GM19023 (cell line): ENCODE data around the gene FGFRL1.

Experiments used
- ATAC-seq: cut with Tn5 transposase; IDR thresholded peaks from one replicate; pipeline ENCODE4 v1.9.1; 2021; ENCODE audit warnings: mild to moderate bottlenecking, moderate library complexity; ENCODE audit not compliant: unreplicated experiment

The FGFRL1 gene

DNA sequence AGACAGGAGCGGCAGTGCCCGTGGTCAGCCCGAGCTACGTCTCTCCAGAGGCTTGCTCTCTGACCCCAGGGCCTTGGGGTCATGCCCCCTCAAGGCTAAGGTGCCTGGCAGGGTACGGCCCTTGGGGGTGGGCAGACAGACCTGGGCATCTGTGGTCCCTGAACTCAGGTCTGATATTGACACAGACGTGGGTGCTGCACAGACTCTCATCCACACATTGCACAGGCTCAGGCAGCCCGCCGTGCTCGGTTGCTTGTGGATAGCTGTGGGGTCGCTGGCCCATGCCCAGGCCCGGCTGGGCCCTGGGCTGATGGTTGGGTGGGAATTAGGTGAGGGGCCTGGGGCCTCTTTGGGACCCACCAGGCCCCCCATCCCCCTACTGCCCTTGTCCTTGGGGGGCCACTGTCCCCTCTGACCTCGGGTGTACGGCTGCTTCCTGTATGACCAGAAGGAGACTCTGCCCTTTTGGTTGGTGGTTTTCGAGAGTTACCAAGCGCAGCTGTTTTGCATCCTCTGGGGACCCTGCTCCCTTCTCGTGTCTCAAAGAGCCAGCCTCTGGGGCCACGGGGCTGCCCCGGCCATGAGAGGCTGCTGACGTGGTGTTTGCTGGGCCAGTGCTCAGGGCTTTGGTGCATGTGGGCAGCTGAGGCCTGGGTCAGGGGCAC is 10.1 kb downstream of the FGFRL1 start:
- ATAC-seq, result peak; percentile 81

DNA sequence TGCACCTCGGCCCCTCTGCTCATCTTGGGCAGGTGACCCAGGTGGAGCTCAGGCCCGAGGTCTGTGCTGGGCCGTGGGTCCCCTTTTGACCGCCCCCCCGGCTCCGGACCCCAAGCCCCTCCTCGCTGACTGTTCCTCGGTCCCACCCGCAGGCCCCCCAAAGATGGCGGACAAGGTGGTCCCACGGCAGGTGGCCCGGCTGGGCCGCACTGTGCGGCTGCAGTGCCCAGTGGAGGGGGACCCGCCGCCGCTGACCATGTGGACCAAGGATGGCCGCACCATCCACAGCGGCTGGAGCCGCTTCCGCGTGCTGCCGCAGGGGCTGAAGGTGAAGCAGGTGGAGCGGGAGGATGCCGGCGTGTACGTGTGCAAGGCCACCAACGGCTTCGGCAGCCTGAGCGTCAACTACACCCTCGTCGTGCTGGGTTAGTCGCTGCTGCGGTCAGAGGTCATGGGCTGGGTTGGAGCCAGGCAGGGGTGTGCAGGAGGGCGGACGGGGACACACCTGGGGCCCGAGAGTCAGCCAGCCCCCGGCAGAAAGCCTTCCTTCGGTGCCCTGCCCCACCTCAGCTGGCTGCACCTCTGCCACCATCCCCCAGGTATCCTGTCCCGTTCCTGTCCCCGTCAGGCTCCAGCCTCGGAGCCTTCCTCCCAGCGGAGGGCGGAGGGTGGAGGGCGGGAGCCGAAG is 10.8 kb downstream of the FGFRL1 start:
- ATAC-seq, result no peak

GRCh38 chr4:1022739-1023066 is 11.3 kb downstream of the FGFRL1 start:
- ATAC-seq, result no peak

GRCh38 chr4:1023075-1023640 is 11.7 kb downstream of the FGFRL1 start:
- no peak for ATAC-seq

- ATAC-seq, result no peak
These were observed 12.7 kb downstream of the FGFRL1 start for GRCh38 chr4:1023895-1024740.

GRCh38 chr4:1024882-1025545 is 13.6 kb downstream of the FGFRL1 start:
- ATAC-seq, result no peak

GRCh38 chr4:1026115-1026514 is 14.7 kb downstream of the FGFRL1 start:
- peak; percentile 66 for ATAC-seq

GRCh38 chr4:1027219-1027914 is 15.9 kb downstream of the FGFRL1 start:
- ATAC-seq, result no peak

GRCh38 chr4:1027915-1028238 is 16.5 kb downstream of the FGFRL1 start:
- ATAC-seq, result no peak

DNA sequence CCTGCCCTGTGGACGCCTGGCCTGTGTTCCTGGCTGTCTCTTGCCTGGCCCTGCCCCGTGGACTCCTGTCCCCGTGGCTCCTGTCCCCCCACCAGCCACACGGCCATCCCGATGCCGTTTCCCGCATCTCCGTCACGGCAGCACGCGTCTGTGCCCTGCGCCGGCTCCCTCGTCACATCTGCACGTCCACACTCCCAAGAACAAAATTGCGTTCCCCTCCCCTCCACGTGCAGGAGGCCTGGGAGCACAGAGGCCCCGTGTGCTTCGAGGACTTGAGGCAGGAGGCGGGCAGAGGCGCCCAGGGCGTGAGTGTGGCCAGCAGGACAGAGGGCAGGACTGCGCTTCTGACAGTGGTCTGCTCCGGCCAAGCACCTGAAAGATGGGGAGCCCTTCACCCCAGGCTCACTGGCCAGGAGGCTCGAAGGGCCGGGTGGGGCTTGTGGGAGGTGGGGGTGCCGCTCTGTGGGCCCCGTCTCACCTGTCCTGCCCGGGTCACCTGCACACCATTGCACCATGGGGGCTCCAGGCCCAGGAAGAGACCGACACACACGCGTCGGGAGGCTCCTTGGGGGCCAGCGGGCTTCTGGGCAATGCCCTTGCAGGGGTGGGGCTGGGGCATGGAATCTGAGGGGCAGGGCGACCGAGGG is 17.3 kb downstream of the FGFRL1 start:
- no peak for ATAC-seq

DNA sequence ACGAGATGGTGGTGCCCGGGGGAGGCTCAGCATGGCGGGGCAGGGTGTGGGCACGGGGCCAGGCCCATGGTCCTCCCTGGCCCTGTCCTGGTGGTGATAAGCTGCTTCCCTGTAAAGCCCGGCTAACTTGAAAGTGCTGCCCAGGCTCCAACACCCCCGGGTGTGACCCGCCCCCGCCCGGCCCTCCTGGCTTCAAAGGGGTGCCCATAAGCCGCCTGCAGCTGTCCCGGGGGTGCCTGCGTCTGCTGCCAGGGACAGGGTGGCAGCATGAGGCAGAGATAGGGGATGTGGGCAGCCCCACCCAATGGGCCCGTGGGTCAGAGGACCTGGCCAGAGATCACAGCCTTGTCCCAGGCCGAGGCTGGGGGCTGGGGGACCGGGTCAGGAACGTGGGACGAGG is 18.1 kb downstream of the FGFRL1 start:
- no peak for ATAC-seq

DNA sequence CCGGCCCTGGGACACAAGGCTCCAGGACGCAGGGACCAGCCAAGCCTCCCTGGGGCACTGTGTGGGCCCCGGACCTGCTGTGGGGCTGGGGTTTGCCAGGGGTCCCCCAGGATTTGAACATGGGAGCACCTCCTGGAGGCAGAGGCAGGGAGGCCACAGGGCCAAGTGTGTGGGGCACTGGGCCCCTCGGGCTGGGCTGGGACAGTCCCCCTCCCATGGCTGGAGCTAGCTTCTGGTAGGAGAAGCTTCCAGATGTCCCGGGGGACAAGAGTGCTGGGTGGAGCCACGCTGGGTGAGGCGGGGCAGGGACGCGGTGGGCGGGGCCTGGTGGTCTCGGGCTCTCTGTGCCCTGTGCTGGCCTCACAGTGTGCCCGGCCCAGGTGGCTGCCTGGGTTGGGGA is 18.6 kb downstream of the FGFRL1 start:
- ATAC-seq, result no peak

GRCh38 chr4:1030559-1030958 is 19.1 kb downstream of the FGFRL1 start:
- no peak for ATAC-seq

DNA sequence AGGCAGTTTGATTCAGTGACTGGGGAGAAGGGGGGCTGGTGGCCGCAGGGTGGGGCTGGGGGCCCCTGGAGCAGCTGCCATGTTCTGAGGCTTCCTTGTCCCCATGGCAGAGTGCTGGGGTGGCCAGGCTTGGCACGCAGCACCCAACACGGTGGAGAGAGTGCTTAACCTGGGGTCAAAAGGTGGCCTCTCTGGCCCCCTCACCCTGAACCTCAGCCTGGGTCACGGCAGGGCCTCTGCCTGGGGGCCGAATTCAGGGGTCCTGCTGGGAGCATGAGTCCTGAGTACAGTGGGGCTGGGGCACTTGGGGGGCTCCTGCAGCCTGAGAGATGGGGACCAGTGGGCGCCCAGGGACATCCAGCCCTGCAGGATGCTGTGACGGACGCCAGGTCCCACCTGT is 19.9 kb downstream of the FGFRL1 start:
- no peak for ATAC-seq

- no peak for ATAC-seq
These were observed 20.8 kb downstream of the FGFRL1 start for GRCh38 chr4:1031956-1032795.

- ATAC-seq, result no peak
These were observed 21.4 kb downstream of the FGFRL1 start for GRCh38 chr4:1032861-1033260.

DNA sequence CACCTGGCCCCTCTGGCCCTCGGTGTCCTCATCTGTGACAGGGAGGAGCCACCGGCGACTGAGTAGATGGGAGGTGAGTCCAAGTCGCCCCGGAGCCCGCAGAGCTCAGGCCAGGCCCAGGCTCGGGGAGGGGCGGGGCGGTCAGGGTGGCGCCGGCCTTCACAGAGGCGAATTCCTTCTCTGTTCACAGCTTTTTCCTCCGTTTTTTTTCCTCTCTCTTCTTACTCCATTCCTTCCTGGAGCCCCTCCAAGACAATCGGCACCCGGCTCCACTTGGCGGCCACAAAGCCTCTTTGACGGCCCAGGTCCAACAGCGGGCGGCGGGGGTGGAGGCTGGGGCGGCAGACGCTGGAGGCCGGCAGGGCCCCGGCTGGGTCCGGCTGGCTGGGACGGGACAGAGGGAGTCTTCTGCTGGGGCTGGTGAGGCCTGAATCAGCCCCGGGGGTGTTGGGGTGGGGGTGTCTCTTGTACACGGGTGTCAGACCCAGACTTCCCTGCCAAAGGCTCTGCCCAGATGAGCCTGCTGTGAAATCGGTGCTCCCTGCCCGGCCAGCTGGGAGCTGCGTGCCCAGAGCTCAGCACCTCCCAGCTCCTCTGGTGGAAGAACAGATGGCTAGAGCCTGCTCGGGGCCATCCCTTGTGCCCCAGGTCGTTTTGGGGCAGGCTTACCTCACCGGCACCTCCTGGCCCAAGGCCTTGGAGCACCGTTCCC is 22.6 kb downstream of the FGFRL1 start:
- ATAC-seq, result no peak

GRCh38 chr4:1035510-1035909 is 24.1 kb downstream of the FGFRL1 start:
- ATAC-seq, result no peak

DNA sequence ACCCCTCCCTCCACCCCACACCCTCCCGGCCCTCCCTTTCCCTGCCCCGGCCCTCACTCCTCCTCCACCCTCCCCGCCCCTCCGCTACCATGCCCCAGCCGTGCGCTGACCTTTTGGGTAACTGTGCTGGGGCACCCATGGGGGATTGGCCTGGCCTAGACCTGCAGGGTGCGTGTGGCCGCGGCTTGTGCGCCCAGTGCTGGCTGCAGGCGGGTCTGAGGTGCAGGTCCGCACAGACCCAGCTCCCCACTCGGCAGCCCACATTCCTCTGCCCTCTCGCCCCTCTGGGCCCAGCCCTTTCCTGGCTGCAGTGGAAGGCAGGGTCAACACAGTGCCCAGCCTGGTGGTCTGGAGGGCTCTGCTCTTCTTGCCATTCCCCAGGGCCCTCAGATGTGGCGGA is 24.7 kb downstream of the FGFRL1 start:
- no peak for ATAC-seq
